ENCODE data around the gene FBF1. TPM values are rescaled to one million over a fixed set of nuclear protein-coding genes. Genes with fewer than 3 reads are reported as not detected.
A peak's percentile ranks its signal among the peaks of the same experiment; 100 is the strongest.

FBF1 gene
- total and polyA plus RNA-seq, 2 donors (not counting 3 experiments of a cell fraction or from before 2014, with no cell fraction given): 4.9 to 9.4 TPM

DNA sequence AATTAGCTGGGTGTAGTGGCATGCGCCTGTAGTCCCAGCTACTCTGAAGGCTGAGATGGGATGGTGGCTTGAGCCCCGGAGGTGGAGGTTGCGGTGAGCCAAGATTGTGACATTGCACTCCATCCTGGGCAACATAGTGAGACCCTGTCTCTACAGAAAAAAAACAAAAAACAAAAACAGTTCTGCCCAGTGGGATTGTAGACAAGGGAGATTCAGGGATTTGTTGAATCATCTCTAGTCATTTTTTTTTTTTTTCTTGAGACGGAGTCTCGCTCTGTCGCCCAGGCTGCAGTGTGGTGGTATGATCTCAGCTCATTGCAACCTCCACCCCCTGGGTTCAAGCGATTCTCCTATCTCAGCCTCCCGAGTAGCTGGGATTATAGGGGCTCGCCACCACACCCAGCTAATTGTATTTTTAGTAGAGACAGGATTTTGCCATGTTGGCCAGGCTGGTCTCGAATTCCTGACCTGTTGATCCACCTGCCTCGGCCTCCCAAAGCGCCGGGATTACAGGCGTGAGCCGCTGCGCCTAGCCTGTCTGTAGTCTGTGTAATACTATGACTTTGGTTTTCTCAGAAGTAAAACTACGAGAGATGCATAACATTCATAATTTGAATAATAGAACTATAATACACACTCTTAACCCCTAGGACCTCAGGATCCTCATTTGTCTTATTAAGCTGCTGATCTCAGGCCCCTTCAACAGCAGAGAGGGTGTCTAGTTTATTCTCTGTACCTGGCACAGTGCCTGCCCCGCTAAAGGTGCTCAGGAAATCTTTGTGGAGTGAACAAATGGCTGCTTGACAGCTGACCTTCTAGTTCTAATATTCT is 39.6 kb upstream of the FBF1 start:
- H3K27me3 ChIP-seq (ENCODE audit: control insufficient read depth in 2 of 2, insufficient read depth in 2 of 2, low read length in 2 of 2): no peaks in the 10 kb centered on the region
- peaks cover 19% of the 10 kb centered on the region for H3K4me1 ChIP-seq (ENCODE audit: control insufficient read depth, extremely low read depth, insufficient read depth, low read length)
- peak overlapping the region; percentile 52 for H3K4me2 ChIP-seq (ENCODE audit: insufficient read depth, low read length)
- dilution Hi-C loops (cut with MboI; ENCODE audit: extremely low pct_ligation_motif_present, low sequenced_read_pairs) (no loop called here), intact Hi-C loops (cut with micrococcal nuclease) (no loop called here)
- FAIRE-seq (peak; percentile 28), DNase-seq (ENCODE audit: low read depth, low spot score) (no peak)
- BruUV-seq (replicated peaks): no TSS peak
- H4K20me1 ChIP-seq (replicated peaks; ENCODE audit: control insufficient read depth, extremely low read depth, insufficient read depth, low read length): no peaks in the 10 kb centered on the region
- peaks cover 12% of the 10 kb centered on the region for H3K79me2 ChIP-seq (ENCODE audit: control insufficient read depth, insufficient read depth, low read length)
- POLR2A ChIA-PET: interaction anchor here (0.7 kb wide), 2 partner anchors 17 to 403 kb away, joined by 3 to 4 read pairs; no protein-coding TSS in a partner anchor
- peak overlapping the region; percentile 94 for H3K27ac ChIP-seq (ENCODE audit: insufficient read depth, low read depth, low read length)
- no peak for TF ChIP-seq POLR2AphosphoS5 (IDR thresholded peaks at IDR 0.05; ENCODE audit: insufficient read depth, low read depth, low read length)
- TF ChIP-seq MYC (IDR thresholded peaks at IDR 0.05; ENCODE audit: low read depth, low read length): no peak
- no peak for TF ChIP-seq EZH2 (IDR thresholded peaks at IDR 0.05; ENCODE audit: borderline replicate concordance, low read depth, low read length, severe bottlenecking)
- TF ChIP-seq GATA2 (IDR thresholded peaks at IDR 0.05; ENCODE audit: insufficient read depth, insufficient read length, low read depth, low read length): no peak
- TF ChIP-seq CTCF (IDR thresholded peaks at IDR 0.05; ENCODE audit: extremely low read depth in 1 of 2, insufficient read depth in 1 of 2, low read depth in 1 of 2, low read length in 2 of 2): no peak
- TF ChIP-seq FOS (IDR thresholded peaks at IDR 0.05; ENCODE audit: borderline replicate concordance, insufficient read depth, low read length): no peak
- TF ChIP-seq, protein P1, sequence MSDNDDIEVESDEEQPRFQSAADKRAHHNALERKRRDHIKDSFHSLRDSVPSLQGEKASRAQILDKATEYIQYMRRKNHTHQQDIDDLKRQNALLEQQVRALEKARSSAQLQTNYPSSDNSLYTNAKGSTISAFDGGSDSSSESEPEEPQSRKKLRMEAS (IDR thresholded peaks at IDR 0.05; ENCODE audit: insufficient read depth, insufficient read length): no peak
- TF ChIP-seq JUN (IDR thresholded peaks at IDR 0.05; ENCODE audit: borderline replicate concordance, insufficient read depth, insufficient read length, low read depth): no peak
- TF ChIP-seq POLR2A (IDR thresholded peaks at IDR 0.05; ENCODE audit: low read depth, low read length): no peak
- no peaks in the 10 kb centered on the region for H3K36me3 ChIP-seq (ENCODE audit: control insufficient read depth in 2 of 2, extremely low read depth in 1 of 2, insufficient read depth in 2 of 2, low read length in 2 of 2)
- H3K4me3 ChIP-seq (replicated peaks in 1 of 3; ENCODE audit: insufficient read depth in 1 of 3, low read depth in 1 of 3, low read length in 3 of 3): peak overlapping the region in 2 of 3 experiments; percentile 70 to 77
- H3K9me3 ChIP-seq (replicated peaks; ENCODE audit: control insufficient read depth, insufficient read depth, low read length): no peaks in the 10 kb centered on the region
- no peaks in the 10 kb centered on the region for H3K9me1 ChIP-seq (replicated peaks; ENCODE audit: control insufficient read depth, extremely low read depth, insufficient read depth, low read length)
- H2AFZ ChIP-seq (ENCODE audit: low read depth, low read length): peak overlapping the region; percentile 57
- CTCF ChIA-PET: interaction anchor here (1.0 kb wide), 1 partner anchor 31 kb away, joined by 3 read pairs; no protein-coding TSS in a partner anchor
- peak overlapping the region; percentile 95 for H3K9ac ChIP-seq (replicated peaks; ENCODE audit: extremely low read depth, insufficient read depth, low read length)

Data from endothelial cell of umbilical vein (primary cell).